Breast epithelium (tissue), 4 donors: ENCODE data around the gene RAC2. TPM values are rescaled to one million over a fixed set of nuclear protein-coding genes. Genes with fewer than 3 reads are reported as not detected.

ENCODE experiments used
- DNase-seq, 2 donors: peaks; one replicate each; pipeline ENCODE4 v3.0.0-alpha.2; 2019; ENCODE audit warnings: low spot score in 2 of 2
- H3K27ac ChIP-seq, 2 donors: fragments of 200-600 bp; sonication (generic) in 1 of 2; one replicate each; pipeline ENCODE4 v1.5.1; 2016 to 2019; ENCODE audit warnings: mild to moderate bottlenecking in 1 of 2
- H3K27me3 ChIP-seq, 2 donors: fragments of 200-600 bp; sonication (generic) in 1 of 2; one replicate each; pipeline versions ENCODE4 v1.5.1 to v1.6.0; 2017 to 2019; ENCODE audit warnings: control low read depth in 1 of 2, mild to moderate bottlenecking in 1 of 2
- H3K36me3 ChIP-seq: fragments of 200-600 bp; one replicate; pipeline ENCODE4 v1.5.1; 2019
- H3K4me1 ChIP-seq, 2 donors: fragments of 200-600 bp; sonication (generic); one replicate each; pipeline ENCODE4 v1.5.1; 2016 to 2019; ENCODE audit warnings: control low read depth in 1 of 2
- H3K4me3 ChIP-seq, 3 donors: fragments of 200-600 bp; sonication (generic); 1 replicate in 2 of 3; 2 replicates in 1 of 3; pipeline ENCODE4 v1.5.1; 2016 to 2019; ENCODE audit warnings: mild to moderate bottlenecking in 3 of 3, moderate library complexity in 2 of 3
- H3K9me3 ChIP-seq, 2 donors: fragments of 200-600 bp; sonication (generic) in 1 of 2; one replicate each; pipeline ENCODE4 v1.5.1; 2016 to 2019; ENCODE audit warnings: control low read depth in 1 of 2
- POLR2A ChIP-seq: fragments of 450-650 bp; IDR thresholded peaks from one replicate; pipeline ENCODE4 v1.6.1; 2016; ENCODE audit warnings: antibody characterized with exemption, mild to moderate bottlenecking, moderate library complexity
- POLR2AphosphoS5 ChIP-seq, 3 donors: sonication (generic); formaldehyde crosslinking; IDR thresholded peaks; one replicate each; pipeline ENCODE4 v1.6.1; 2017; ENCODE audit warnings: antibody characterized with exemption in 3 of 3
- intact Hi-C: fragments of 100-400 bp; cut with DNase I; formaldehyde crosslinking; loops from one replicate; pipeline ENCODE4 v1.15.1; 2023; ENCODE audit warnings: low total_unique reads
- total RNA-seq, 3 donors: library from RNA; depleted of rRNA; stranded (reverse); fragments of >200 nt; gene quantifications; one replicate each; pipeline ENCODE4 v1.1.0, GENCODE V29; 2016
- TF ChIP-seq, protein P1 (sequence below), 3 donors: fragments of 450-650 bp; IDR thresholded peaks; one replicate each; pipeline ENCODE4 v1.5.1; 2016 to 2017; ENCODE audit warnings: antibody characterized with exemption in 3 of 3, mild to moderate bottlenecking in 3 of 3, moderate library complexity in 3 of 3

RAC2 gene
- total RNA-seq, 3 donors from 2014 or later: 10.5 to 12.0 (median 11.5) TPM

DNA sequence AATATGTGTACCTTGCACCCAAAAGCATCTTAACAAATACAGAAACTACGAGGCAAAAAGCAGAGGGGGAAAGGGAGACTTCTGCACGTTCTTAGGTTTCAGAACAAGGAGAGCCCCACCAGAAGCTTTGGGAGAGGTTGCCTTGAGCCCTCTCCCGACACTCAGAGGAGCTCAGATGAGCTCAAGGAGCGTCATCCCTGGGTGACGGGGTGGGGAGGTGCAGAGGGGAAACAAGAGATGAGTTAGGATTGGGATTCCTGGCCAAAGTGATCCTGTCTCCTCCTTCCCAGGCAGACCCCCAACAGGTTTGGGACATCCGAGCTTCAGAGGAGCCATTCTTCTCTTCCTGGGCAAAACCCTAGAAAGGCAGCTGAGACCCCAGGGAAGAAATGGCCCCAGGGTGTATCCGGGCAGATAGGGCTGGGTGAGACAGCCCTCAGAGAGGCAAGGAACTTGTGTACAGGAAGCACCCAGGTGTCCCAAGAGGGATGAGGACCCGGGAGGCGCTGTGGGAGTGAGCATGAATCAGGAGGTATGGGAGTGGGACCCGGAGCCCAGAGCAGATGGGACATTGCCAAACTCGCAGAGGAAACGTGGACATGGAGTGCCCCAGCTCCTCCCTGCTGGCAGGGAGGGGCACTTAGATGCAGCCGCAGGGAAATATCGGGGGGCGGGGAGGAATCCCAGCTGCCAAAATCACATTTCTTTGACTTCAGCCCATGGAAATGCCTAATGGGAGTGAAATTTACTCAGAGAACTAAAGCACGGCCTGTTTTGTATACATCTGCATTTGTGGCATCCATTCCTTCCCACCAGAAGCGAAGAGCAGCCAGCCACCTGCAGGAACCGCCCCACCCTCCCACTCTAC, 68.4 kb downstream of the RAC2 start:
- no peak for TF ChIP-seq POLR2AphosphoS5 (IDR thresholded peaks at IDR 0.05)
- TF ChIP-seq, protein P1, sequence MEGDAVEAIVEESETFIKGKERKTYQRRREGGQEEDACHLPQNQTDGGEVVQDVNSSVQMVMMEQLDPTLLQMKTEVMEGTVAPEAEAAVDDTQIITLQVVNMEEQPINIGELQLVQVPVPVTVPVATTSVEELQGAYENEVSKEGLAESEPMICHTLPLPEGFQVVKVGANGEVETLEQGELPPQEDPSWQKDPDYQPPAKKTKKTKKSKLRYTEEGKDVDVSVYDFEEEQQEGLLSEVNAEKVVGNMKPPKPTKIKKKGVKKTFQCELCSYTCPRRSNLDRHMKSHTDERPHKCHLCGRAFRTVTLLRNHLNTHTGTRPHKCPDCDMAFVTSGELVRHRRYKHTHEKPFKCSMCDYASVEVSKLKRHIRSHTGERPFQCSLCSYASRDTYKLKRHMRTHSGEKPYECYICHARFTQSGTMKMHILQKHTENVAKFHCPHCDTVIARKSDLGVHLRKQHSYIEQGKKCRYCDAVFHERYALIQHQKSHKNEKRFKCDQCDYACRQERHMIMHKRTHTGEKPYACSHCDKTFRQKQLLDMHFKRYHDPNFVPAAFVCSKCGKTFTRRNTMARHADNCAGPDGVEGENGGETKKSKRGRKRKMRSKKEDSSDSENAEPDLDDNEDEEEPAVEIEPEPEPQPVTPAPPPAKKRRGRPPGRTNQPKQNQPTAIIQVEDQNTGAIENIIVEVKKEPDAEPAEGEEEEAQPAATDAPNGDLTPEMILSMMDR (IDR thresholded peaks at IDR 0.05): no peak
- no peak for TF ChIP-seq POLR2A
- Histone ChIP-seq H3K4me3 (peak overlapping the region in 1 of 3 donors; percentile 57), H3K4me1 (peaks cover 25 to 32% of the 10 kb centered on the region in 2 donors), H3K27ac (peak overlapping the region; percentile 42 to 79), H3K27me3 (no peaks in the 10 kb centered on the region), H3K9me3 (no peaks in the 10 kb centered on the region), H3K36me3 (no peaks in the 10 kb centered on the region)
- intact Hi-C loops: no loop called here
- DNase-seq: peak in 1 of 2 donors; percentile 22

Other genes starting within 250 kb of the RAC2 start
- 10 to 100 TPM; 51.1 to 68.0 (median 60.2) TPM for gene TST, start 224.8 kb downstream of the RAC2 start, total RNA-seq
- 100 to 1,000 TPM in 2 of 3 donors, 10 to 100 TPM in 1; 72.0 to 175 (median 113) TPM for gene MPST, start 224.5 kb downstream of the RAC2 start, total RNA-seq
- 10 to 100 TPM in 2 of 3 donors, 1 to 10 TPM in 1; 8.2 to 17.4 (median 11.1) TPM for gene KCTD17, start 192.5 kb downstream of the RAC2 start, total RNA-seq
- under 1 TPM in 1 of 3 donors, not detected in 2; 0.88 TPM for gene TMPRSS6, start 134.6 kb downstream of the RAC2 start, total RNA-seq
- gene IL2RB, start 94.4 kb downstream of the RAC2 start, total RNA-seq: 1 to 10 TPM in 1 of 3 donors, under 1 TPM in 2; 0.15 to 1.3 (median 0.98) TPM
- 1 to 10 TPM; 2.2 to 3.6 (median 3.5) TPM for gene C1QTNF6, start 56.0 kb downstream of the RAC2 start, total RNA-seq
- gene SSTR3, start 31.8 kb downstream of the RAC2 start, total RNA-seq: not detected
- 10 to 100 TPM in 2 of 3 donors, 1 to 10 TPM in 1; 6.9 to 25.1 (median 10.5) TPM for gene CYTH4, start 38.2 kb upstream of the RAC2 start, total RNA-seq
- gene ELFN2, start 183.2 kb upstream of the RAC2 start, total RNA-seq: not detected
- gene MFNG, start 242.1 kb upstream of the RAC2 start, total RNA-seq: 10 to 100 TPM in 2 of 3 donors, 1 to 10 TPM in 1; 9.4 to 20.6 (median 17.8) TPM